ENCODE results near the gene STRN. TPM values are rescaled to one million over a fixed set of nuclear protein-coding genes. Genes with fewer than 3 reads are reported as not detected.
"Not testable (repeated sequence)": the region's sequence is repeated elsewhere in the genome, so short reads cannot be mapped to it uniquely, and the experiment has no call there.

STRN gene
- total and polyA plus RNA-seq, 2 donors: 6.0 to 15.0 TPM

DNA sequence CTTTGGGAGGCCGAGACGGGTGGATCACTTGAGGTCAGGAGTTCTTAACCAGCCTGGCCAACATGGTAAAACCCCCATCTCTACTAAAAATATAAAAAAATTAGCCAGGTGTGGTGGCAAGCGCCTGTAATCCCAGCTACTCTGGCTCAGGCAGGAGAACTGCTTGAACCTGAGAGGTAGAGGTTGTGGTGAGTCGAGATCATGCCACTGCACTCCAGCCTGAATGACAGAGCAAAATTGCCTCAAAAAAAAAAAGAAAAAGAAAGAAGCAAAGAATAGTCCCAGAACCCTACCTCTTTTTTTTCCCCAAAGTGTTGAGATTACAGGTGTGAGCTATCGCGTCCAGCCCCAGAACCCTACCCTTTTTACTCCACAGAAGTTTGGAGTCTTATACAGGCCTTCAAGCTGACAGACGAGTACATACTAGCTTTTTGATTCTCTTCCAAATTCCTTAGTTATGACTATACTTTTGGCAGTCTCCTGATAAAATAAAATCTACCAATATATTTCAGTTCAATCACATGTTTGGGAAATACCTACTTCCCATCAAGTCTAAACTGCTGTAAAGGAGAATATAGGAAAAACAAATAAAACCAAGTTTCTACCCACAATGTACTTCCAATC is 35.4 kb downstream of the STRN start:
- peak overlapping the region; percentile 18 to 30 for H3K27ac ChIP-seq (ENCODE audit: low read depth in 1 of 2, low read length in 1 of 2)
- H3K36me3 ChIP-seq (ENCODE audit: control insufficient read depth in 2 of 2, insufficient read depth in 2 of 2, low read length in 1 of 2); H3K27me3 ChIP-seq (ENCODE audit: control insufficient read depth in 2 of 2, insufficient read depth in 1 of 2, low read length in 1 of 2); H3K4me1 ChIP-seq (ENCODE audit: control insufficient read depth in 2 of 2, insufficient read depth in 2 of 2, low read length in 2 of 2); H3K9me3 ChIP-seq (ENCODE audit: control insufficient read depth in 2 of 2, insufficient read depth in 1 of 2, low read length in 1 of 2); H3K4me3 ChIP-seq (ENCODE audit: low read length in 2 of 2): not testable (repeated sequence)
- peak in 1 of 9 donors; percentile 13 for DNase-seq (ENCODE audit: low read depth in 6 of 9, low spot score in 9 of 9)
- WGBS: 77% methylated on average over 7 of the region's 7 CpGs

DNA sequence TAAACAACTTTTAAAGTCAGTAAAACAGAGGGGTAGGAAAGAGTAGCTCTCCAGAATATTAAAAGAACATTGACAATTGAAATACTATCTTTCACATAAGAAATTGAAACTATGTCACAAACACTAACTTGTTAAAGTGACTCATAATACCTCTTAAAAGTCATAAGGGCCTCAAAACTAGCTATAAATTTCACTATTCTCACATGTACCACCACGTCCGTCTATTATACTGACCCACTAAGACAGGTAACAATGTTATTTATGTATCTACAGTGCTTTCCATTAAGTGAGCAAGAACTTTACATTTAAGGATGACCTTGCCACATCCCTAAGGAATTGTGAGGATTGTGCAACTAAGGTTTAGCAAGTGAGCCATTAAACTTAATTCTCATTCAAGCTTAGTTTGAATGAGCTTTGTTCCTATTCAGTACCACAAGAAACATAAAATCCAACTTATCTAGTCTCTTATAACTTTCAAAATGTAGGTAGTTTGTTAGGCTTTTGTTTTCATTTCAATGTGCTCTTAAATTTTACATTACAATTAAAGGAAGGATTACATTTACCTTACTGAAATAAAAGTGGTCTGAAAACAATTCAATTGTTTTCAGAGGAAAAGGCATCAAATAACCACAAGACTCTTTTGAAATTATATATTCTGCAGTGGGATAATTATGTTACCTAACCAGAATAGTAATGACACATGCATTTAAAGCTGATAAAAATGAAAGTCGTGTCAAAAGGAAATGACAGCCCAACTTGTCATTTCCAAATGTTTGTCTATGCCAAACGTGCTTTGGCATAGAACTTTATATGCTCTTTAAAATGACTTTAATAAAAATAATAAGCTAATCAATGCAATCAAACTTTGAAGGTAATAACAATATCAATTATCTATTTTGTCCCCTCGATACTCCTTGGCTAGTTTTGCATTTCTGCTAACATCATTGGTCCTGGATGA is 39.9 kb downstream of the STRN start:
- not testable (repeated sequence) for H3K9me3 ChIP-seq (ENCODE audit: control insufficient read depth in 2 of 2, insufficient read depth in 1 of 2, low read length in 1 of 2); H3K4me3 ChIP-seq (ENCODE audit: low read length in 2 of 2); H3K27me3 ChIP-seq (ENCODE audit: control insufficient read depth in 2 of 2, insufficient read depth in 1 of 2, low read length in 1 of 2); H3K36me3 ChIP-seq (ENCODE audit: control insufficient read depth in 2 of 2, insufficient read depth in 2 of 2, low read length in 1 of 2); DNase-seq (ENCODE audit: low read depth in 6 of 9, low spot score in 9 of 9); H3K27ac ChIP-seq (ENCODE audit: low read depth in 1 of 2, low read length in 1 of 2); H3K4me1 ChIP-seq (ENCODE audit: control insufficient read depth in 2 of 2, insufficient read depth in 2 of 2, low read length in 2 of 2)
- WGBS: 59% methylated on average over 5 of the region's 5 CpGs

DNA sequence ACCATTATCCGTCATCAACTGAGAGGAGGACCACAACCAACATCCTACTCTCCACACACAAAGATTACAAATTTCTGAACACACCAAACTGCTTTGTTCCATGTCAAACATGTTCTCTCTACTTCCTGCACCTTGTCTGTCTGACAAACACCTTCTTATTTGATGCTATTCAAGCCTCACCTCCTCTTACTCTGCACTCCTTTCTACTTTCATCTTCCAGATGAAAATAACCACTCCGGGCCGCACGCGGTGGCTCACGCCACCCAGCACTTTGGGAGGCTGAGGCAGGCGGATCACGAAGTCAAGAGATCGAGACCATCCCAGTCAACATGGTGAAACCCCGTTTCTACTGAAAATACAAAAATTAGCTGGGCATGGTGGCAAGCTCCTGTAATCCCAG is 43.7 kb downstream of the STRN start:
- not testable (repeated sequence) for H3K27me3 ChIP-seq (ENCODE audit: control insufficient read depth in 2 of 2, insufficient read depth in 1 of 2, low read length in 1 of 2)
- 88% methylated on average over 10 of the region's 10 CpGs for WGBS

DNA sequence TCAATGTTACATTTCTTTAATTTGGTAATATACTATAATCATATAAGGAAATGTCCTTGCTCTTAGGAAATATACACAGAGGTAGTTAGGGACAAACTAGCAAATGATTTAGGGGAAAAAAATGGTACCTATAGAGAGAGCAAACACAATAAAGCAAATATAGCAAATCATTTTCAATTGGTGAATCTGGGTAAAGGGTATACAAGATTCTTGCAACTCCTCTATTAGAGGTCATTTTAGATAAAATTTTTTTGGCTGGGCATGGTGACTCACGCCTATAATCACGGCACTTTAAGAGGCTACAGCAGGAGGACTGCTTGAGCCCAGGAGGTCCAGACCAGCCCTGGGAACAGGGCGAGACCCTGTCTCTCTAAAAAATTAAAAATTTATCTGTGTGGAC is 44.4 kb downstream of the STRN start:
- 97% methylated on average over 3 of the region's 3 CpGs for WGBS
- Histone ChIP-seq H3K36me3 (ENCODE audit: control insufficient read depth in 2 of 2, insufficient read depth in 2 of 2, low read length in 1 of 2) (peaks cover 0 to 6% of the 10 kb centered on the region in 2 donors), H3K27ac (ENCODE audit: low read depth in 1 of 2, low read length in 1 of 2) (no peak overlapping the region), H3K27me3 (ENCODE audit: control insufficient read depth in 2 of 2, insufficient read depth in 1 of 2, low read length in 1 of 2) (no peaks in the 10 kb centered on the region), H3K9me3 (ENCODE audit: control insufficient read depth in 2 of 2, insufficient read depth in 1 of 2, low read length in 1 of 2) (no peaks in the 10 kb centered on the region), H3K4me1 (ENCODE audit: control insufficient read depth in 2 of 2, insufficient read depth in 2 of 2, low read length in 2 of 2) (no peaks in the 10 kb centered on the region), H3K4me3 (ENCODE audit: low read length in 2 of 2) (no peak overlapping the region)
- DNase-seq (ENCODE audit: low read depth in 6 of 9, low spot score in 9 of 9): no peak

More for the DNA sequence above, 43.7 kb downstream of the STRN start:
- not testable (repeated sequence) for H3K4me1 ChIP-seq (ENCODE audit: control insufficient read depth in 2 of 2, insufficient read depth in 2 of 2, low read length in 2 of 2); H3K36me3 ChIP-seq (ENCODE audit: control insufficient read depth in 2 of 2, insufficient read depth in 2 of 2, low read length in 1 of 2); H3K4me3 ChIP-seq (ENCODE audit: low read length in 2 of 2); H3K27ac ChIP-seq (ENCODE audit: low read depth in 1 of 2, low read length in 1 of 2); H3K9me3 ChIP-seq (ENCODE audit: control insufficient read depth in 2 of 2, insufficient read depth in 1 of 2, low read length in 1 of 2)
- peak in 1 of 9 donors; percentile 16 for DNase-seq (ENCODE audit: low read depth in 6 of 9, low spot score in 9 of 9)

DNA sequence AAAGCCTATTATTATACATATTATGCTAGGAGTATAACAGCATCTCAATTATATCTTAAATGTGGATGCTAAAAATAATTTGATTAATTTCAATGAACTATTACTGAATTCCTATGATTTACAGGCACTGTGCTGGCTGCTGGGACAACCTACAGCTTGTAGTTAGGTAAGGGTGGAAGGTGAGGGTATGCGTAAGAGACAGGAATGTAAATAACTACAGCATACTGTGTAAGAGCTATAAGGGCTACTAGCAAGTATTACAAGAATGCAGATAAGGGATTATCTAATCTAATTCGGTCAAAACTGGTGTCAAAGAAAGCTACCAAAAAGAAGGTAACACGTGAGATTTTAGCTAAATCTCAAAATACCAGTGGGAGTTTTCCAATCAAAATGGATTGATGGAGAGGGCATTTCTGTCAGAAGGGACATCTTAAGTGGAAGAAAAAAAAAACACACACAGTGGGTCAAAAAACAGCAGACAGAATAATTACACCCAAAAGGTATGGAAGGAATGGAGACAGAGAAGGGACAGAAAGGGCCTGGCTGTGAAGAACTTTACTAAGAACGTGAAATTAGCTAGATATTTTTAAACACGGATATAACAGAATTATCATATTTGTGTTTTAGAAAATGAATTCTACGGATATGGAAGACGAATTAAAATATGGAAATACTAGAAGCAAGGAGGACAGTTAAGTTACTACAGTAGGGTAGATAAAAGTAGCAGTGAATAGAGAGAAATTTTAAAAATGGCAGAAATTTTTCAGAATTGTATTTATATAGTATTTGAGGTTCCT is 47.1 kb downstream of the STRN start:
- Histone ChIP-seq H3K4me1 (ENCODE audit: control insufficient read depth in 2 of 2, insufficient read depth in 2 of 2, low read length in 2 of 2) (no peaks in the 10 kb centered on the region), H3K27me3 (ENCODE audit: control insufficient read depth in 2 of 2, insufficient read depth in 1 of 2, low read length in 1 of 2) (no peaks in the 10 kb centered on the region), H3K36me3 (ENCODE audit: control insufficient read depth in 2 of 2, insufficient read depth in 2 of 2, low read length in 1 of 2) (peaks cover 0 to 7% of the 10 kb centered on the region in 2 donors), H3K9me3 (ENCODE audit: control insufficient read depth in 2 of 2, insufficient read depth in 1 of 2, low read length in 1 of 2) (no peaks in the 10 kb centered on the region), H3K4me3 (ENCODE audit: low read length in 2 of 2) (no peak overlapping the region), H3K27ac (ENCODE audit: low read depth in 1 of 2, low read length in 1 of 2) (no peak overlapping the region)
- 98% methylated on average over 7 of the region's 7 CpGs for WGBS
- DNase-seq (ENCODE audit: low read depth in 6 of 9, low spot score in 9 of 9): no peak

DNA sequence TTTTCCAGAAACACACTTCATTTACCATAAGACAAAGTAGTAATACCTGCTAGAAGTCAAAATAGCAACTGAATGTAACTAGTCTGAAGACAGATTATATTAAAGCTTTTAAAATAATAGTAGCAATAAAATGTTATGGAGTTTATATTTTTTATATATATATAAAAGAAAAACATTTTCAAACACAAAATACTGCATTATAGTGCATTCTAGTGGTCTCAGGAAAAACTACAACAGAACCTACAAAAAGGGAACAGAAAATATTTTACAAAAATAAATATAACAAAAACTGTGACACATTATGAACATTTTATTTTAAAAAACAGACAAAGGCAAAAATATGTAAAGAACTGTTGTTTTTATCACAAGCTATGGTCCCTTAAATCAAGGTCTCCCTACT is 48.0 kb downstream of the STRN start:
- Histone ChIP-seq H3K4me3 (ENCODE audit: low read length in 2 of 2) (no peak overlapping the region), H3K4me1 (ENCODE audit: control insufficient read depth in 2 of 2, insufficient read depth in 2 of 2, low read length in 2 of 2) (no peaks in the 10 kb centered on the region), H3K9me3 (ENCODE audit: control insufficient read depth in 2 of 2, insufficient read depth in 1 of 2, low read length in 1 of 2) (no peaks in the 10 kb centered on the region), H3K27ac (ENCODE audit: low read depth in 1 of 2, low read length in 1 of 2) (no peak overlapping the region), H3K27me3 (ENCODE audit: control insufficient read depth in 2 of 2, insufficient read depth in 1 of 2, low read length in 1 of 2) (no peaks in the 10 kb centered on the region), H3K36me3 (ENCODE audit: control insufficient read depth in 2 of 2, insufficient read depth in 2 of 2, low read length in 1 of 2) (peaks cover 0 to 8% of the 10 kb centered on the region in 2 donors)
- DNase-seq (ENCODE audit: low read depth in 6 of 9, low spot score in 9 of 9): no peak

DNA sequence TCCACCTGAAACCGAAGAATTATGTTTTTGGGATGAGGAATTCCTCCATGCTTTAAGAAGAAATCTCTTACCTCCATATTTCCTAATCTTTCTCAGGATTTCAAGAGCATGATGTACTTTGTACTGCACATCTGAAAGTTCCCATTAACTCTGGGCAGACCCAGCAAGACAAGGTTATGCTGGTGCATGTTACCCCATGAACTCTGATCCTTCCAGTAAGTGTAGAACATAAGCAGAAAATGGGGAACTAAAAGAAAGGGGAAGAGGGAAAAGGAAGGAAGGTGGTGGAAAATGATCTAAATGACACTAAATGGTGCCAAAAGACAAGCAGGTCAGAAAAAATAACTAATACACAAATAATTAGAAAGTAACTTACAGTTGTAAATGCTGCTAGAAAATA is 50.7 kb downstream of the STRN start:
- DNase-seq (ENCODE audit: low read depth in 6 of 9, low spot score in 9 of 9): no peak
- Histone ChIP-seq H3K9me3 (ENCODE audit: control insufficient read depth in 2 of 2, insufficient read depth in 1 of 2, low read length in 1 of 2) (no peaks in the 10 kb centered on the region), H3K4me3 (ENCODE audit: low read length in 2 of 2) (no peak overlapping the region), H3K36me3 (ENCODE audit: control insufficient read depth in 2 of 2, insufficient read depth in 2 of 2, low read length in 1 of 2) (peaks cover 0 to 16% of the 10 kb centered on the region in 2 donors), H3K27ac (ENCODE audit: low read depth in 1 of 2, low read length in 1 of 2) (no peak overlapping the region), H3K27me3 (ENCODE audit: control insufficient read depth in 2 of 2, insufficient read depth in 1 of 2, low read length in 1 of 2) (no peaks in the 10 kb centered on the region), H3K4me1 (ENCODE audit: control insufficient read depth in 2 of 2, insufficient read depth in 2 of 2, low read length in 2 of 2) (no peaks in the 10 kb centered on the region)
- WGBS: 98% methylated on average over 1 of the region's 1 CpG

DNA sequence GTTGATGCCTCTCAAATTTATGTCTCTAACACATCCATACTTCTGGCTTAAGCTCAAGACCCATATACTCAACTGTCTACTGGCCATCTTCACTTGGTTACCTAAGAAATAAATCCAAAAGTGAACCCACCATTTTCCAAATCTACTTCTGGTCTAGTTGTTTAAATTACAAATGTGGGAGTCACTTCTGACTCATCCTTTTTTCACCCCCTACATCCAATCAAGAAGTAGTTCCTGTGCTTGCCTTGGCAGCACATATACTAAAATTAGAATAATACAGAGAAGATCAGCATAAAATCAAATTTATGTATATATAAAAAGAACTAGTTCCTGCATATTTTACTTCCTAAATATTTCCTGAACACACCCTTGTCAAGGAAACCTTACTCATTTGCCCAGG is 53.6 kb downstream of the STRN start:
- H3K36me3 ChIP-seq (ENCODE audit: control insufficient read depth in 2 of 2, insufficient read depth in 2 of 2, low read length in 1 of 2): peaks cover 0 to 13% of the 10 kb centered on the region in 2 donors
- no peaks in the 10 kb centered on the region for H3K27me3 ChIP-seq (ENCODE audit: control insufficient read depth in 2 of 2, insufficient read depth in 1 of 2, low read length in 1 of 2)
- H3K4me1 ChIP-seq (ENCODE audit: control insufficient read depth in 2 of 2, insufficient read depth in 2 of 2, low read length in 2 of 2): no peaks in the 10 kb centered on the region
- H3K9me3 ChIP-seq (ENCODE audit: control insufficient read depth in 2 of 2, insufficient read depth in 1 of 2, low read length in 1 of 2): peaks cover 0 to 3% of the 10 kb centered on the region in 2 donors
- H3K27ac ChIP-seq (ENCODE audit: low read depth in 1 of 2, low read length in 1 of 2): no peak overlapping the region
- no peak for DNase-seq (ENCODE audit: low read depth in 6 of 9, low spot score in 9 of 9)
- H3K4me3 ChIP-seq (ENCODE audit: low read length in 2 of 2): no peak overlapping the region

DNA sequence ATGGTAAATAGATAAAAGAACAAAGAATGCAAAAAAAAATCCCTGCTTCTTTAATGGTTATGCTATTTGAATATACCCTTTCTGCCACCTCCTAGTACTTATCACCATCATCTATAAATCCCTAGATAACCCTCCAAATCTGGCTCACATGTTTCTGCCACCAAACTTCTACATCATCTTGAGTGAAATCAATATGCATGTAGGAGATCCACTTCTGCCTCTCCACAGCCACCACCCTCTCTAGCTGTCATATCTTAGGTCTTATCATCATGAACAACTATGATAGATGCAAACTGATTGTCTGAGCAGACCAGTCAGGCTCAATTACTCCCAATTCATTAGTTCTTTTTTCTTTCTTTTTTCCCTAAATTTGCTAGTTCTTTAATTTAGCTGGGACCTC is 55.3 kb downstream of the STRN start:
- Histone ChIP-seq H3K9me3 (ENCODE audit: control insufficient read depth in 2 of 2, insufficient read depth in 1 of 2, low read length in 1 of 2) (peaks cover 0 to 3% of the 10 kb centered on the region in 2 donors), H3K27me3 (ENCODE audit: control insufficient read depth in 2 of 2, insufficient read depth in 1 of 2, low read length in 1 of 2) (no peaks in the 10 kb centered on the region), H3K4me3 (ENCODE audit: low read length in 2 of 2) (no peak overlapping the region), H3K27ac (ENCODE audit: low read depth in 1 of 2, low read length in 1 of 2) (no peak overlapping the region), H3K4me1 (ENCODE audit: control insufficient read depth in 2 of 2, insufficient read depth in 2 of 2, low read length in 2 of 2) (no peaks in the 10 kb centered on the region), H3K36me3 (ENCODE audit: control insufficient read depth in 2 of 2, insufficient read depth in 2 of 2, low read length in 1 of 2) (peaks cover 3 to 16% of the 10 kb centered on the region in 2 donors)
- DNase-seq (ENCODE audit: low read depth in 6 of 9, low spot score in 9 of 9): no peak
